ENCODE data around the gene DAGLB. TPM values are rescaled to one million over a fixed set of nuclear protein-coding genes. Genes with fewer than 3 reads are reported as not detected.
A peak's percentile ranks its signal among the peaks of the same experiment; 100 is the strongest.

The DAGLB gene
- total RNA-seq, 1 experiment from 2014 or later: 29.5 TPM

- TF ChIP-seq CTCF (IDR thresholded peaks at IDR 0.05; ENCODE audit: unreplicated experiment): no peak
- H3K4me3 Mint-ChIP-seq (ENCODE audit: unreplicated experiment): no peak overlapping the region
- CTCF ChIA-PET: interaction anchor here (0.7 kb wide), 1 partner anchor 458 kb away, joined by 3 read pairs; no protein-coding TSS in a partner anchor
Measured at GRCh38 chr7:6442114-6442513, 5.6 kb downstream of the DAGLB start.

GRCh38 chr7:6440381-6440780 is 7.4 kb downstream of the DAGLB start:
- H3K4me3 Mint-ChIP-seq (ENCODE audit: unreplicated experiment): no peak overlapping the region
- H3K27ac Mint-ChIP-seq (ENCODE audit: low read depth, unreplicated experiment): no peak overlapping the region
- peaks cover 28% of the 10 kb centered on the region for H3K4me1 Mint-ChIP-seq (ENCODE audit: insufficient read depth, unreplicated experiment)
- POLR2A ChIA-PET: interaction anchor here (0.7 kb wide), 1 partner anchor 278 kb away, joined by 3 read pairs; no protein-coding TSS in a partner anchor
- TF ChIP-seq CTCF (IDR thresholded peaks at IDR 0.05; ENCODE audit: unreplicated experiment): no peak
- H3K27me3 Mint-ChIP-seq (ENCODE audit: insufficient read depth, unreplicated experiment): no peaks in the 10 kb centered on the region
- DNase-seq (ENCODE audit: unreplicated experiment): no peak
- H3K9me3 Mint-ChIP-seq (ENCODE audit: unreplicated experiment): no peaks in the 10 kb centered on the region
- peaks cover 84% of the 10 kb centered on the region for H3K36me3 Mint-ChIP-seq (ENCODE audit: insufficient read depth, unreplicated experiment)
- intact Hi-C loops (cut with micrococcal nuclease): no loop called here
- CTCF ChIA-PET: interaction anchor here (0.6 to 0.7 kb wide), 2 partner anchors 443 to 583 kb away, joined by 3 to 5 read pairs; no protein-coding TSS in a partner anchor
- BruUV-seq (replicated peaks): no TSS peak

More at GRCh38 chr7:6442114-6442513, 5.6 kb downstream of the DAGLB start:
- peak overlapping the region; percentile 46 for H3K27ac Mint-ChIP-seq (ENCODE audit: low read depth, unreplicated experiment)
- POLR2A ChIA-PET: no interaction called here
- H3K36me3 Mint-ChIP-seq (ENCODE audit: insufficient read depth, unreplicated experiment): peaks cover 83% of the 10 kb centered on the region
- H3K27me3 Mint-ChIP-seq (ENCODE audit: insufficient read depth, unreplicated experiment): no peaks in the 10 kb centered on the region
- no TSS peak for BruUV-seq (replicated peaks)
- intact Hi-C loops (cut with micrococcal nuclease): no loop called here
- peak; percentile 29 for DNase-seq (ENCODE audit: unreplicated experiment)
- peaks cover 29% of the 10 kb centered on the region for H3K4me1 Mint-ChIP-seq (ENCODE audit: insufficient read depth, unreplicated experiment)
- no peaks in the 10 kb centered on the region for H3K9me3 Mint-ChIP-seq (ENCODE audit: unreplicated experiment)

GRCh38 chr7:6438427-6438826 is 9.3 kb downstream of the DAGLB start:
- Mint-ChIP-seq H3K36me3 (ENCODE audit: insufficient read depth, unreplicated experiment) (peaks cover 83% of the 10 kb centered on the region), H3K9me3 (ENCODE audit: unreplicated experiment) (no peaks in the 10 kb centered on the region), H3K27ac (ENCODE audit: low read depth, unreplicated experiment) (no peak overlapping the region), H3K4me1 (ENCODE audit: insufficient read depth, unreplicated experiment) (peaks cover 15% of the 10 kb centered on the region), H3K4me3 (ENCODE audit: unreplicated experiment) (no peak overlapping the region), H3K27me3 (ENCODE audit: insufficient read depth, unreplicated experiment) (no peaks in the 10 kb centered on the region)
- no peak for DNase-seq (ENCODE audit: unreplicated experiment)
- ChIA-PET POLR2A (interaction anchor here (0.7 kb wide), 1 partner anchor 20 kb away, joined by 3 read pairs; no protein-coding TSS in a partner anchor), CTCF (interaction anchor here (0.6 to 0.8 kb wide), 2 partner anchors 55 to 763 kb away, joined by 3 to 4 read pairs; no protein-coding TSS in a partner anchor)
- intact Hi-C loops (cut with micrococcal nuclease): loop anchor here (10.0 kb wide), 1 partner anchor 444 kb away; no protein-coding TSS in a partner anchor
- BruUV-seq (replicated peaks): no TSS peak
- TF ChIP-seq CTCF (IDR thresholded peaks at IDR 0.05; ENCODE audit: unreplicated experiment): no peak

GRCh38 chr7:6437251-6437650 is 10.5 kb downstream of the DAGLB start:
- Mint-ChIP-seq H3K9me3 (ENCODE audit: unreplicated experiment) (no peaks in the 10 kb centered on the region), H3K27ac (ENCODE audit: low read depth, unreplicated experiment) (no peak overlapping the region), H3K4me3 (ENCODE audit: unreplicated experiment) (no peak overlapping the region), H3K27me3 (ENCODE audit: insufficient read depth, unreplicated experiment) (no peaks in the 10 kb centered on the region), H3K36me3 (ENCODE audit: insufficient read depth, unreplicated experiment) (peaks cover 83% of the 10 kb centered on the region), H3K4me1 (ENCODE audit: insufficient read depth, unreplicated experiment) (peaks cover 9% of the 10 kb centered on the region)
- ChIA-PET POLR2A (interaction anchor here (0.6 to 0.8 kb wide), 3 partner anchors 12 to 166 kb away, joined by 3 read pairs; no protein-coding TSS in a partner anchor), CTCF (interaction anchor here (0.6 to 1.7 kb wide), 6 partner anchors 8 to 54 kb away, joined by 3 to 6 read pairs (median 3); no protein-coding TSS in a partner anchor)
- TF ChIP-seq CTCF (IDR thresholded peaks at IDR 0.05; ENCODE audit: unreplicated experiment): no peak
- BruUV-seq (replicated peaks): no TSS peak
- DNase-seq (ENCODE audit: unreplicated experiment): no peak
- intact Hi-C loops (cut with micrococcal nuclease): loop anchor here (10.0 kb wide), 1 partner anchor 442 kb away; no protein-coding TSS in a partner anchor
